Thyroid gland (tissue), 4 donors: ENCODE results near the gene HES7. TPM values are rescaled to one million over a fixed set of nuclear protein-coding genes. Genes with fewer than 3 reads are reported as not detected.

Source experiments
- DNase-seq, 2 donors: peaks; one replicate each; pipeline ENCODE4 v3.0.0-alpha.2; 2019
- H3K27ac ChIP-seq, 3 donors: fragments of 200-600 bp; sonication (generic); 1 replicate in 2 of 3; 2 replicates in 1 of 3; pipeline ENCODE4 v1.5.1; 2016 to 2019; ENCODE audit warnings: mild to moderate bottlenecking in 1 of 3, moderate library complexity in 1 of 3
- H3K27me3 ChIP-seq: fragments of 200-600 bp; sonication (generic); one replicate; pipeline ENCODE4 v1.5.1; 2019
- H3K36me3 ChIP-seq, 2 donors: fragments of 200-600 bp; sonication (generic); one replicate each; pipeline ENCODE4 v1.5.1; 2016 to 2019
- H3K4me1 ChIP-seq, 2 donors: fragments of 200-600 bp; sonication (generic); one replicate each; pipeline ENCODE4 v1.5.1; 2017 to 2019
- H3K4me3 ChIP-seq, 3 donors: fragments of 200-600 bp; sonication (generic); replicated peaks in 1 of 3; 1 replicate in 2 of 3; 2 replicates in 1 of 3; pipeline ENCODE4 v1.5.1; 2016; ENCODE audit warnings: mild to moderate bottlenecking in 1 of 3
- H3K9me3 ChIP-seq: fragments of 200-600 bp; sonication (generic); one replicate; pipeline ENCODE4 v1.5.1; 2017
- POLR2A ChIP-seq, 2 donors: fragments of 450-650 bp; IDR thresholded peaks; one replicate each; pipeline ENCODE4 v1.6.1; 2017; ENCODE audit warnings: antibody characterized with exemption in 2 of 2, mild to moderate bottlenecking in 2 of 2, moderate library complexity in 1 of 2
- WGBS, 2 donors: methylation state at CpG; one replicate each; pipeline ENCODE4 v1.1.5; 2017; 5-methylcytosine and 5-hydroxymethylcytosine counted together
- intact Hi-C: fragments of 100-400 bp; cut with DNase I; formaldehyde crosslinking; loops from one replicate; pipeline ENCODE4 v1.15.1; 2023
- total RNA-seq, 4 donors: library from RNA; depleted of rRNA; stranded (reverse); fragments of >200 nt; gene quantifications; one replicate each; pipeline ENCODE4 v1.2.3, GENCODE V29; 2016
- TF ChIP-seq, protein P1 (sequence below), 6 experiments: fragments of 200-600 bp in 3 of 6; fragments of 450-650 bp in 3 of 6; sonication (generic) in 3 of 6; IDR thresholded peaks; one replicate each; pipeline ENCODE4 v1.5.1; 2016 to 2019; ENCODE audit warnings: antibody characterized with exemption in 6 of 6, mild to moderate bottlenecking in 2 of 6, inconsistent platforms in 1 of 6, moderate library complexity in 1 of 6

The HES7 gene
- total RNA-seq, 4 donors from 2014 or later, result 1.7 TPM; not detected in 3

DNA sequence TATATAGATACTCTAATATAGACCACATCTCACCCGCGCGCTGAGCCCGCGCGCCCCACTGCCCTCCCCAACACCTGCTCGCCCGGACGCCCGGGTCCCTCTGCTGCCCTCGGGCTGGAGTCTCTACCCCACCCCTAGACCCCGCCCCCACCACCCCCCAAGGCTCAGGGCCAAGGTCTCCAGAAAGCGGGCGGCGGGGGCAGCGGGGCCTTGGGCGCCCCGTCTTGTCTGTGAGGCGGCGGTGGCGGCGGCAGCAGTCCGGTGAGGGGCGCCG is 2.6 kb downstream of the HES7 start:
- TF ChIP-seq, protein P1, sequence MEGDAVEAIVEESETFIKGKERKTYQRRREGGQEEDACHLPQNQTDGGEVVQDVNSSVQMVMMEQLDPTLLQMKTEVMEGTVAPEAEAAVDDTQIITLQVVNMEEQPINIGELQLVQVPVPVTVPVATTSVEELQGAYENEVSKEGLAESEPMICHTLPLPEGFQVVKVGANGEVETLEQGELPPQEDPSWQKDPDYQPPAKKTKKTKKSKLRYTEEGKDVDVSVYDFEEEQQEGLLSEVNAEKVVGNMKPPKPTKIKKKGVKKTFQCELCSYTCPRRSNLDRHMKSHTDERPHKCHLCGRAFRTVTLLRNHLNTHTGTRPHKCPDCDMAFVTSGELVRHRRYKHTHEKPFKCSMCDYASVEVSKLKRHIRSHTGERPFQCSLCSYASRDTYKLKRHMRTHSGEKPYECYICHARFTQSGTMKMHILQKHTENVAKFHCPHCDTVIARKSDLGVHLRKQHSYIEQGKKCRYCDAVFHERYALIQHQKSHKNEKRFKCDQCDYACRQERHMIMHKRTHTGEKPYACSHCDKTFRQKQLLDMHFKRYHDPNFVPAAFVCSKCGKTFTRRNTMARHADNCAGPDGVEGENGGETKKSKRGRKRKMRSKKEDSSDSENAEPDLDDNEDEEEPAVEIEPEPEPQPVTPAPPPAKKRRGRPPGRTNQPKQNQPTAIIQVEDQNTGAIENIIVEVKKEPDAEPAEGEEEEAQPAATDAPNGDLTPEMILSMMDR (IDR thresholded peaks at IDR 0.05), result no peak
- no peak for TF ChIP-seq POLR2A (IDR thresholded peaks at IDR 0.05)
- no peaks in the 10 kb centered on the region for H3K36me3 ChIP-seq
- H3K4me1 ChIP-seq, result peaks cover 58 to 61% of the 10 kb centered on the region in 2 donors
- DNase-seq, result no peak
- WGBS, 2 donors, result 0 to 1% methylated on average over 12 to 14 of the region's 25 CpGs
- H3K27ac ChIP-seq, result peak overlapping the region in 1 of 3 donors; percentile 63
- H3K27me3 ChIP-seq, result peaks cover 5% of the 10 kb centered on the region
- no peaks in the 10 kb centered on the region for H3K9me3 ChIP-seq
- intact Hi-C loops, result loop anchor here (10.0 kb wide), 2 partner anchors 63 to 103 kb away; no protein-coding TSS in a partner anchor
- peak overlapping the region in 2 of 3 donors; percentile 30 to 42 for H3K4me3 ChIP-seq

DNA sequence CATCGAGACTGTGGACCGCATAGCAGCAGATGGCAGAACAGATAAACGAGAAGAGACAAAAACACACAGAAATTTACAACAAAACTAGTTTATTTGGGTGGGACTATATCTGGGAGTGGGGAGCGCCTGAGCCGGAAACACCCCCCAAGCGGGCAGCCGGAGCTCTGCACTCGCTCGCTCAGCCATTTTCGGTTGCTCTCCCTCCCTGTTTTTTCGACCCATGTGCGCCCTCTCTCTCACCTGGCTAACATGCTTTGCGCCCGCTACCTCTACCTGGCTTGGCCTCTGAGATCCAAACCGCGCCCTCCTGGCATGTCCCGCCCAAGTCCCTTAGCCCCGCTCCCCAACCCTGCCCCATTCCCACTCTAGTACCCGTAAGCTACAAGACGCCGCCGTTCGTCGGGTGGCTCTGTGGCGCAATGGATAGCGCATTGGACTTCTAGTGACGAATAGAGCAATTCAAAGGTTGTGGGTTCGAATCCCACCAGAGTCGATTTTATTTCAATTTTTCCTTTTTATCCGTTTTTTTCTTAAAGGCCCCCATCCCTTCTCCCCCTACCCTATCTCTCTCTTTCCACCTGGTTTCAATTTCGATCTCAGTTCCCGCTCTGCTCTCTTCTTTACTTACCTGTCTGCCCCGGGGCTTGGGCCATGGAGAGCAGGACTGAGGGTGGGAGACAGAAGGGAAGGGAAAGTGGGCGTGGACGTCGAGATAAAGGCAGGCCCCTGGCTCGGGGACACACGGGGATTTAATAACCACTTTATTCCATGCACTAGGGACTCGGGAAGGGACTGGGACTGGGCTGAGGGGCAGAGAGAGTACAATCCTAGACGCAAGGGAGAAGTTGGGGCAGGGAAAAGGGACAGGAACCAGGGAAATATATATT is 3.1 kb downstream of the HES7 start:
- peak; percentile 51 to 63 for DNase-seq
- Histone ChIP-seq H3K4me3 (peak overlapping the region in 1 of 3 donors; percentile 18), H3K9me3 (no peaks in the 10 kb centered on the region), H3K36me3 (no peaks in the 10 kb centered on the region), H3K27ac (peak overlapping the region in 1 of 3 donors; percentile 63), H3K27me3 (peaks cover 5% of the 10 kb centered on the region), H3K4me1 (peaks cover 58 to 61% of the 10 kb centered on the region in 2 donors)
- WGBS, 2 donors, result 1% methylated on average over 40 of the region's 40 CpGs
- TF ChIP-seq, protein P1 (IDR thresholded peaks at IDR 0.05), result peak in 2 of 6 experiments; percentile 8 to 12
- no peak for TF ChIP-seq POLR2A (IDR thresholded peaks at IDR 0.05)
- intact Hi-C loops, result loop anchor here (10.0 kb wide), 2 partner anchors 64 to 104 kb away; no protein-coding TSS in a partner anchor

DNA sequence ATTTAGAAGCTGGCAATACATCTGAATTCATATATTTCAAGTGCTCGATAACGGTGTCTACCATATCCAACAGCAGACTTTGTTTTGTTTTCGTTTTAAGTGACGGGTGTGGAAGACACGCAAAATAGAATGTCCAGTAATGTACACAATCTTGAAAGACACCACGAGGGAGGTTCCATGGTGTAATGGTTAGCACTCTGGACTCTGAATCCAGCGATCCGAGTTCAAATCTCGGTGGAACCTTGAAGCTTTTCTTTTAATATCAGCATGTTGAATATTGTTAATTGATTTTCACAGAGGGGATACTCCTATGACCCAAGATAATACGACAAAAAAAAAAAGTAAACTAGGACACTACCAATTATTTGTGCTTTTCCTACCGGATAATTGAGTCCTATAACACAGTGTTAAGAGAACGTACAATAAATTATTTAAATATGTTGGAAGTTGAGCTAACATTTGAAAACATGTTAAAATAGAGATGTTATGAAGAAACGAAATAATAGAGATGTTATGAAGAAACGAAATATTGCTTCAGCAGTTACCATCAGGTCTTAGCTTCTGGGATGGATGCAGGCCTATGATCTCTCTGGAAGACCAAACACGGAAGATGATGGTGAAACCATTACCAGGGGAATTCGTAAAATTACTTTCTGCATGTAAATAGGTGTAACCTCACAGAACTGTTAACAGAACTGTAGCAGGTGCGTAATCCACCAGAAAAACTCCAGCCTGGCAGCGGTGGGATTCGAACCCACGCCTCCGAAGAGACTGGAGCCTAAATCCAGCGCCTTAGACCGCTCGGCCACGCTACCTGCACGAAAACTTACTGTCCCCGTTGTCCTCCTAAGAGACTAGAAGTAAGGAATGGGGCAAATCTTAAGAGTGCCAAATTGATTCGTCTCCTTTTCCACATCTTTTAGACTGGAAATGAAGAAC is 4.1 kb downstream of the HES7 start:
- WGBS, 2 donors, result 2% methylated on average over 28 of the region's 28 CpGs
- Histone ChIP-seq H3K27ac (peak overlapping the region; percentile 65 to 83 (median 71)), H3K9me3 (no peaks in the 10 kb centered on the region)

GRCh38 chr17:8118769-8119580 is 4.9 kb downstream of the HES7 start:
- Histone ChIP-seq H3K27me3 (no peaks in the 10 kb centered on the region), H3K9me3 (no peaks in the 10 kb centered on the region), H3K4me1 (peaks cover 44 to 46% of the 10 kb centered on the region in 2 donors), H3K27ac (peak overlapping the region; percentile 65 to 83 (median 71)), H3K4me3 (peak overlapping the region; percentile 7 to 30 (median 17)), H3K36me3 (no peaks in the 10 kb centered on the region)
- WGBS, 2 donors, result 0% methylated on average over 18 to 29 of the region's 38 CpGs
- intact Hi-C loops, result loop anchor here (5.0 kb wide), 1 partner anchor 57 kb away; no protein-coding TSS in a partner anchor
- no peak for TF ChIP-seq POLR2A (IDR thresholded peaks at IDR 0.05)
- TF ChIP-seq, protein P1 (IDR thresholded peaks at IDR 0.05), result peak; percentile 68 to 86 (median 74)
- DNase-seq, result peak; percentile 87 to 89

More for the DNA sequence above, 4.1 kb downstream of the HES7 start:
- peaks cover 52 to 55% of the 10 kb centered on the region in 2 donors for H3K4me1 ChIP-seq
- intact Hi-C loops, result loop anchor here (5.0 to 10.0 kb wide), 3 partner anchors 58 to 105 kb away; no protein-coding TSS in a partner anchor
- no peaks in the 10 kb centered on the region for H3K36me3 ChIP-seq
- peak; percentile 74 to 75 for DNase-seq
- H3K27me3 ChIP-seq, result peaks cover 5% of the 10 kb centered on the region
- peak overlapping the region in 2 of 3 donors; percentile 17 to 30 for H3K4me3 ChIP-seq
- TF ChIP-seq, protein P1 (IDR thresholded peaks at IDR 0.05), result no peak
- no peak for TF ChIP-seq POLR2A (IDR thresholded peaks at IDR 0.05)
